ENCODE measurements around the gene KASH5. TPM values are rescaled to one million over a fixed set of nuclear protein-coding genes. Genes with fewer than 3 reads are reported as not detected.

The KASH5 gene
- total RNA-seq, 1 experiment from 2014 or later: not detected

DNA sequence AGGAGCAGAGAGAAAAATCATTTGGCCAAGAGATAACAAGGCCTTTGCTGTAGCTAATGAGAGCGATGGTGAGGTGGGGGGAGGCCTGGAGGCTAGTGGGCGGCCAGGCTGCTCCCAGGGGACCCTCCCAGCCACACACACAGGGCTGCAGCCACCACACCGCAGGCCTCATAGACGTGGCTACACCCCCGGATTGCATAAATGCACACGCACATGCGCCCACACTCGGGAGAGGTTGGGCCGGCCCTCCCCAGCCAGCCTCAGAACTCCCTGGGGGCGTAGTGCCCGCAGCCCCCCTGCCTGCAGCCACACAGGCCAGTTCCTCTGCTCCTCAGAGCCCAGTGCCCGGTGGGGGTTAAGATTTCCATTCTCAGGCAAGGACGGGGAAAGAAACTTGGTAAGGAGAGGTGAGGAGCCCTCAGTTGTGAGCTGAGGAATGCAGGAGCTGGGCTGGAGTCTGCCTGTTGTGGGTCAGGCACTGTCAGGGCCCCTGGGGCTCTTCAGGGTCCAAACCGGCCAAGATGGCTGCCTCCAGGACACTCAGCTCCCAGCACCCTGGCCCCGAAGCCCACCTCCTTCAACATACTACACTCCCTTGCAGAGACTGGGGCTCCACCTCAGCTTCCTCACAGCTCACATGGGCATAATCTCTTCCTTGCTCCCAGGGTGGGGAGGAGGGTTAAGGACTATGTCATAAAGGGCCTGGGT lies 27.2 kb downstream of the KASH5 start:
- no peak overlapping the region for H2BK5ac ChIP-seq (ENCODE audit: insufficient read length, low read length)
- no peaks in the 10 kb centered on the region for H3K79me2 ChIP-seq (ENCODE audit: insufficient read depth, low read length)
- no peak overlapping the region for H3K18ac ChIP-seq (ENCODE audit: insufficient read length, low read depth, low read length)
- H3K4me2 ChIP-seq (ENCODE audit: insufficient read depth, insufficient read length, low read length): no peak overlapping the region
- peaks cover 54 to 69% of the 10 kb centered on the region in 2 experiments for H3K4me1 Mint-ChIP-seq
- no peaks in the 10 kb centered on the region for H3K4me1 ChIP-seq (ENCODE audit: insufficient read depth, low read length)
- no peak overlapping the region for H2BK12ac ChIP-seq (ENCODE audit: insufficient read length, low read depth, low read length)
- H3K56ac ChIP-seq (ENCODE audit: insufficient read length, low read depth, low read length): no peak overlapping the region
- H3K9ac ChIP-seq (ENCODE audit: extremely low read depth, insufficient read length, low read length): no peak overlapping the region
- H4K5ac ChIP-seq (ENCODE audit: insufficient read length, low read depth, low read length): no peak overlapping the region
- H3K27me3 Mint-ChIP-seq (ENCODE audit: low read depth): peaks cover 18% of the 10 kb centered on the region
- WGBS (ENCODE audit: extremely low coverage, insufficient read length, low lambda C conversion rate): no CpG with 5 or more reads among the region's 15 CpGs
- no peaks in the 10 kb centered on the region for H4K20me1 ChIP-seq (ENCODE audit: control insufficient read depth, insufficient read depth, insufficient read length)
- peaks cover 5% of the 10 kb centered on the region for H3K23me2 ChIP-seq (ENCODE audit: insufficient read length, low read depth, low read length, poor library complexity, severe bottlenecking)
- H3K9me3 Mint-ChIP-seq: no peaks in the 10 kb centered on the region; a peak in 1 of 5 replicates
- TF ChIP-seq CTCF (conservative IDR thresholded peaks at IDR 0.05): no peak
- no peaks in the 10 kb centered on the region; a peak in 1 of 7 replicates for H3K36me3 Mint-ChIP-seq (ENCODE audit: insufficient read depth in 1 of 3, low read depth in 3 of 3)
- no peaks in the 10 kb centered on the region for H3K9me3 ChIP-seq (ENCODE audit: control insufficient read depth, low read depth, low read length)
- H2BK120ac ChIP-seq (ENCODE audit: low read depth, low read length, poor library complexity, severe bottlenecking): no peak overlapping the region
- no peak overlapping the region for H2AFZ ChIP-seq (ENCODE audit: low read length)
- no peak overlapping the region for H4K8ac ChIP-seq (replicated peaks; ENCODE audit: insufficient read length, low read depth, low read length)
- no peak for DNase-seq
- no peak overlapping the region for H4K91ac ChIP-seq (ENCODE audit: insufficient read length, low read depth, low read length)
- H3K23ac ChIP-seq (ENCODE audit: insufficient read length, low read depth, low read length): no peak overlapping the region
- no peaks in the 10 kb centered on the region for H3K27me3 ChIP-seq (ENCODE audit: insufficient read depth, low read length)
- H2BK15ac ChIP-seq (ENCODE audit: low read depth, low read length): no peak overlapping the region
- no peak overlapping the region for H3K4ac ChIP-seq (ENCODE audit: low read depth, low read length)
- H2BK20ac ChIP-seq (ENCODE audit: low read depth, low read length, poor library complexity, severe bottlenecking): no peak overlapping the region
- peak overlapping the region in 1 of 3 experiments; percentile 37; a peak in 2 of 7 replicates for H3K27ac Mint-ChIP-seq
- H3K27ac ChIP-seq (ENCODE audit: insufficient read length, low read depth, low read length): no peak overlapping the region
- no peak overlapping the region for H3K4me3 Mint-ChIP-seq
- H2AK5ac ChIP-seq (ENCODE audit: insufficient read length, low read length): no peak overlapping the region
- H3T11ph ChIP-seq (ENCODE audit: low read length): no peak overlapping the region
- H3K79me1 ChIP-seq (ENCODE audit: insufficient read depth, low read depth, low read length, poor library complexity, severe bottlenecking): no peaks in the 10 kb centered on the region
- H3K14ac ChIP-seq (ENCODE audit: insufficient read depth, low read length): no peak overlapping the region
